Measurements from ENCODE around the gene CSNK1E. TPM values are rescaled to one million over a fixed set of nuclear protein-coding genes. Genes with fewer than 3 reads are reported as not detected.

The CSNK1E gene
- total RNA-seq, result 337 TPM

DNA sequence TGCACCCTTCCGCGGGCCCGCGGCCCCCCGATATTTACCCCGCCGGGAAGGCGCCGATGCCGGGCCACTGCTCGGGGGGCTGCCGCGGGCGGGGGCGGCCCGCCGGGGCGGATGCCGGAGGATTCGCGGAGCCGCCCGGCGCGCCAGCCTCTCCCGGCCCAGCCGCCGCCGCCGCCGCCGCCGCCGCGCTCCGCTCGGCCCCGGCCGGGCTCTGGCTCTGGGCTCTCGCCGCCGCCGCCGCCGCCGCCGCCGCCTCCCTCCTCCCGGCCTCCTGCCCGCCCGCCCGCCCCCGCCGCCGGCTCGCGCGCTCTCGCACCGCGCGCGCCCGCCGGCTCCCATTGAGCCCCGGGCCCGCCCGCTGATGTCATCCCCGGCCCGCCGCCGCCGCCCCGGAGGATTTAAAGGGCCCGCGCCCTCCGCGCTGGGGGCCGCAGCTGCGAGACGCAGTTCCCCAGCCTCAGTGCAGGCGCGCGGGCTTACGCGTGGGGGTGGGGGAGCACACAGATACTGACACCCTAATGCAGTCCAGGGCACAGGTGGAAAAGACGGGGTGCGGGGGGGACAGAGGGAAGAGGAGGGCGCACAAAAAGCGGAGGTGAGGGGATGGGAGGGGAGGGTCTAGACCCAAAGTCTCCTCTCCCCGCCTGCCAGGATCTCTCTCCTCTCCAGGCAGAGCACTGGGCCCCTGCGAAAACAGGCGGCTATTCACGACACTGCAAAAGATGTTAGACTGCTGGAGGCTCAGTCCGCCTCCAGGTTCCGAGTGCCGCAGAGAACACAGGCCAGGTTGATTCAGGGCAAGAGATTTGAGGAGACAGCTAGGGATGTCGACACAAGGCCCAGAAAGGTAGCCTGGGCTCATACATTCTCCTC is at the start of gene CSNK1E:
Gene CSNK1E, minus strand, starts transcription at position 312 of the 873 bp plus-strand sequence. CDS start 3,276 bp downstream, outside the sequence.

DNA sequence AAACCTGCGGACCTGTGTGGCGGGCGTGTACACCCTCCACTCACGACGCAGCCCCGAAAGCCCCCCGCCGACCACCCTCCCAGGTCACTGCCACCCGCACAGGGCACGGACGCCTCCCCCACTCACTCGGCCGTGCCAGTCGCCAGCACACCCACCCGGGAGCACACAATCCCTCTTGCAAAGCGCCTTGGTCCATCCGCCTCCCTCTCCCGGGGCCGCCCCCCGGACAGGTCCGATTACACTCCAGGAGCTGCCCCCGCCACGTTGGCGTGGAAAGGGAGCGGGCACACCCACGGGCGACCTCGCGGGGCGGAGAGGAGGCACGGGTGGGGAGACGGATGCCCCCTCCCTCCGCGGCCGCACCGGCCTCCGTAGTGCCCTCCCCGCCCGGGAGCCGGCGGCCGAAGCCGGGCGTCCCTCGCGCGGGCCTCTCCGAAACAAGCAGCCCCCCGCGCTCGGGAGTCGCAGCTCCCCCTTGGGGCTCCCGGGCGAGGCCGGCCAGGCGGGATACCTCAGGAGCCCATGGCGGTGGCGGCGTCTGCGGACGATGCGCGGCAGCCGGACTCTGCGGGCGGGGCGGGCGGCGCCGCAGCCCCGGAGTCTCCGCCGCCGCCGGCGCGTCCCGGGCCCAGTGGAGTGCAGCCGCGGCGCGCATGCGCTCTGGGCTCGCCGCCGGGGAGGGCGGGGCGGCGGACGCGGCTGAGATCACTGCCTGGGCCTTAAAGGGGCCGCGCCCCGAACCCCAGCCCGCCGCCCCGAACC is 44.7 kb downstream of the CSNK1E start, which contains the start of gene TMEM184B:
Gene TMEM184B, minus strand, starts transcription at position 638 of the 762 bp plus-strand sequence. CDS start 25,049 bp downstream, outside the sequence.

Small RNAs within 50 kb of the gene (small RNA-seq; reads per million reads assigned to genes)
- gene RF00017 (ENCODE audit: low replicate concordance), result not detected

Other genes with a start within 250 kb of the CSNK1E start
- gene SLC16A8, start 233.2 kb downstream of the CSNK1E start, total RNA-seq, result 1.3 TPM
- 0.31 TPM for gene BAIAP2L2, start 206.7 kb downstream of the CSNK1E start, total RNA-seq
- gene PLA2G6, start 135.6 kb downstream of the CSNK1E start, total RNA-seq, result 43.5 TPM
- gene MAFF, start 115.4 kb downstream of the CSNK1E start, total RNA-seq, result 3.4 TPM
- gene TMEM184B, start 44.4 kb downstream of the CSNK1E start, total RNA-seq, result 17.8 TPM
- gene KCNJ4, start 137.8 kb upstream of the CSNK1E start, total RNA-seq, result 7.8 TPM
- 0.31 TPM for gene KDELR3, start 150.7 kb upstream of the CSNK1E start, total RNA-seq
- gene DDX17, start 188.9 kb upstream of the CSNK1E start, total RNA-seq, result 802 TPM